ENCODE data around the gene IL36G.
"Not testable (repeated sequence)": the region's sequence is repeated elsewhere in the genome, so short reads cannot be mapped to it uniquely, and the experiment has no call there.

IL36G gene

GRCh38 chr2:112977559-112978056 lies at the start of gene IL36G:
TSS of gene IL36G (plus strand) at chr2:112978006. CDS start at chr2:112978639, 633 bp downstream.
- DNase-seq (ENCODE audit: extremely low read depth, low read depth) = no peak
- no peak within 1 kb of the TSS for H3K4me3 ChIP-seq (replicated peaks; ENCODE audit: low read depth, low read length)
- no peak for TF ChIP-seq CTCF (IDR thresholded peaks at IDR 0.05; ENCODE audit: low read depth, low read length, missing control alignments)

- TF ChIP-seq CTCF (IDR thresholded peaks at IDR 0.05; ENCODE audit: low read depth, low read length, missing control alignments) = no peak
- H3K4me3 ChIP-seq (replicated peaks; ENCODE audit: low read depth, low read length) = no peak overlapping the region
- DNase-seq (ENCODE audit: extremely low read depth, low read depth) = no peak
These were observed 44.5 kb upstream of the IL36G start for GRCh38 chr2:112933261-112933660.

GRCh38 chr2:112934117-112934516 lies 43.7 kb upstream of the IL36G start:
- DNase-seq (ENCODE audit: extremely low read depth, low read depth) = not testable (repeated sequence)

DNA sequence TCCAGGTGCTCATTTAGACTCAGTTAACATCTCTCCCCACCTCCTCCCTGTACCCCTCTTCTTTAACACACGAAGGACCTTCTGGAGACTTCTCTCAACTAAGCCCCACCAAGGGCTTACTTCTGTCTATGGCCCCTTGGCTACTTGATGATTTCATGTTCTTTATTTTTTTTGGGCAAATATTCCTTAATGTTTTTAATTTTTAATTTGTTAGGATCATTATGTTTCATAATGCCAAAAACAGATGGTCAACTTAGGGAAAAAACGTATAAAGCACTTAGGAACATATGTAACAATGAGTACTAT lies 40.9 kb upstream of the IL36G start:
- DNase-seq (ENCODE audit: extremely low read depth, low read depth) = no peak
- no peak for TF ChIP-seq CTCF (IDR thresholded peaks at IDR 0.05; ENCODE audit: low read depth, low read length, missing control alignments)
- no peak overlapping the region for H3K4me3 ChIP-seq (replicated peaks; ENCODE audit: low read depth, low read length)

More at GRCh38 chr2:112934117-112934516, 43.7 kb upstream of the IL36G start:
- not testable (repeated sequence) for H3K4me3 ChIP-seq (replicated peaks; ENCODE audit: low read depth, low read length)

- TF ChIP-seq CTCF (IDR thresholded peaks at IDR 0.05; ENCODE audit: low read depth, low read length, missing control alignments) = no peak
- no peak overlapping the region for H3K4me3 ChIP-seq (replicated peaks; ENCODE audit: low read depth, low read length)
- no peak for DNase-seq (ENCODE audit: extremely low read depth, low read depth)
These were observed 38.9 kb upstream of the IL36G start for GRCh38 chr2:112938904-112939303.

- no peak for TF ChIP-seq CTCF (IDR thresholded peaks at IDR 0.05; ENCODE audit: low read depth, low read length, missing control alignments)
- H3K4me3 ChIP-seq (replicated peaks; ENCODE audit: low read depth, low read length) = no peak overlapping the region
- no peak for DNase-seq (ENCODE audit: extremely low read depth, low read depth)
These were observed 38.4 kb upstream of the IL36G start for GRCh38 chr2:112939425-112939824.

DNA sequence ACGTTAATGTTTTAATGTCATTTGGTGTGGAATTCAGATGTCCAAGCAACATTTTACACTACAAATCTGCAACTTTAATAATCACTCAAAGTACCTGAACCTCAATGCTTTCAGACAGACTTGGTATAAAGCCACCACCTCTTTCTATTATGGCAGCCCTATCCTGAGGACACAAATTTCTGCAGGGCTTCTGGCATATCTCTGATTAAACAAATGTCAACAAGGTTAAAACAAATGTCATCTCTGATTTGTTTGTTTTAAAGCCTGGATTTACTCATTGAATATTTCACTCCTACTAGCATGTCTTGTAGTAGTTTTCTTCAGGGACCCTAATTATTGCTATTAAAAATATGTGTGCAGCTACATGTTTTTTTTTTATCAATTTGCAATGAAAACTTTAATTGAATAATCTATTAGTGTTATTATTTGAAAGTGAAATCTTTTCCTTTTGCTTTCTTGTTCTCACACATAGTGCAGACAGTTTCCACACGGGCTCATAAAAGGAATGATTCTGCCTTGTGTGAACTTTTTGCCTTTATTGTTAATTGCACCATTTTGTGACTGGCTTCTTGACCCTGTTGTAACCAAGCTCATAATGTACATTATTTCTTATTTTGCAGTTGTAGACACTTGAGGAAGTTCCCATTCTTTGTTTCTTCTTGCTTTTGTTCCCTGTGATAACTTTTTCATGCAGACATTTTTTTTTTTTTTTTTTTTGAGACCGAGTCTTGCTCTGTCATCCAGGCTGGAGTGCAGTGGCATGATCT lies 36.8 kb upstream of the IL36G start:
- no peak for DNase-seq (ENCODE audit: extremely low read depth, low read depth)
- no peak overlapping the region for H3K4me3 ChIP-seq (replicated peaks; ENCODE audit: low read depth, low read length)
- TF ChIP-seq CTCF (IDR thresholded peaks at IDR 0.05; ENCODE audit: low read depth, low read length, missing control alignments) = no peak

All from HFF-Myc (cell line).